Measurements from ENCODE around the gene ANKRD36C.
"Not testable (repeated sequence)": the region's sequence is repeated elsewhere in the genome, so short reads cannot be mapped to it uniquely, and the experiment has no call there.

ANKRD36C gene

DNA sequence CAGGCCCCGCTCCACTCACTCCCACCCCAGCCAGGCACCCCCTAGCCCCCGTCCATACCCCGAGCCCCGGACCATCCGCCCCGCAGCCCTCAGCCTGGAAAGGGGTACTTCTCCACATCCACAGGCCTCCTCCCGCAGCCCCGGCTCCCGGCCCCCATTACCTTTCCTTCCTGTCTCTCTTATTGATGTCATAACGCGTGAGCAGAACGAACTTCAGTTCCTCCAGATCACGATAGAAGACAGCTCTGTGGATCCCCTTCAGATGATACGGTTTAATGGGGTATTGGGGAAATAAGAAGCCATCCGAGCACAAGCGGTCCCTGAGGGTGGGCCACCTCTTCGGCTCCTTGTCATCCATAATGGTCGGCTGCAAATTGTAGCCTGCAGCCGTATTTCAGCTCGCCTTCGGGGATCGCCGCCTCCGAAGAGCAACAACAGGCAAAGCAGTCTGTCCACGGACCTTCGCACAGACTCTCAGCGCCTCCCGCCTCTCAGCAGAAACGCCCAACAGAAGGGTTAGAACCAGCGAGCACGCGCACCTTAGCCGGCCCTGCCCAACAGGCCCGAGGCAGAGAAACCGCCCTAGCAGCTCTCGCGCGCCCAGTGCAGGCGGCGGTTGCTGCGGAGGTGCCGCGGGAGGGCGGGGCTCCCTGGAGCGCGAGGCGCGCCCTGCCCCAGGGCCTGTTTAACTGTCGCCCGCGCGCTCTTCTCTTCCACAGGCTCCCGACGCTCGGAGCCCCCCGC is at the start of gene ANKRD36C:
TSS of gene ANKRD36C (minus strand) at position 474 of the 744 bp plus-strand sequence. CDS start at position 358, 116 bp downstream.
- peak within 1 kb of the TSS; percentile 84 for H3K4me3 ChIP-seq (replicated peaks; ENCODE audit: low read depth, low read length)
- peak; percentile 67 for DNase-seq (ENCODE audit: extremely low read depth, insufficient read length)
- not testable (repeated sequence) for H3K27me3 ChIP-seq (replicated peaks; ENCODE audit: control insufficient read depth, insufficient read depth, low read length); H3K36me3 ChIP-seq (ENCODE audit: control insufficient read depth, insufficient read depth, low read length)

- DNase-seq (ENCODE audit: extremely low read depth, insufficient read length); H3K4me3 ChIP-seq (replicated peaks; ENCODE audit: low read depth, low read length); H3K36me3 ChIP-seq (ENCODE audit: control insufficient read depth, insufficient read depth, low read length); H3K27me3 ChIP-seq (replicated peaks; ENCODE audit: control insufficient read depth, insufficient read depth, low read length): not testable (repeated sequence)
Measured at GRCh38 chr2:96035554-96035953, 43.9 kb upstream of the ANKRD36C start.

- not testable (repeated sequence) for H3K27me3 ChIP-seq (replicated peaks; ENCODE audit: control insufficient read depth, insufficient read depth, low read length); H3K4me3 ChIP-seq (replicated peaks; ENCODE audit: low read depth, low read length); DNase-seq (ENCODE audit: extremely low read depth, insufficient read length); H3K36me3 ChIP-seq (ENCODE audit: control insufficient read depth, insufficient read depth, low read length)
Measured at GRCh38 chr2:96034792-96035191, 43.2 kb upstream of the ANKRD36C start, which contains the start of gene GPAT2. Gene GPAT2 (minus strand): TSS chr2:96034916. CDS start chr2:96032359, 2,557 bp downstream.

- H3K4me3 ChIP-seq (replicated peaks; ENCODE audit: low read depth, low read length), result not testable (repeated sequence)
Measured at GRCh38 chr2:96033997-96034396, 42.4 kb upstream of the ANKRD36C start.

DNA sequence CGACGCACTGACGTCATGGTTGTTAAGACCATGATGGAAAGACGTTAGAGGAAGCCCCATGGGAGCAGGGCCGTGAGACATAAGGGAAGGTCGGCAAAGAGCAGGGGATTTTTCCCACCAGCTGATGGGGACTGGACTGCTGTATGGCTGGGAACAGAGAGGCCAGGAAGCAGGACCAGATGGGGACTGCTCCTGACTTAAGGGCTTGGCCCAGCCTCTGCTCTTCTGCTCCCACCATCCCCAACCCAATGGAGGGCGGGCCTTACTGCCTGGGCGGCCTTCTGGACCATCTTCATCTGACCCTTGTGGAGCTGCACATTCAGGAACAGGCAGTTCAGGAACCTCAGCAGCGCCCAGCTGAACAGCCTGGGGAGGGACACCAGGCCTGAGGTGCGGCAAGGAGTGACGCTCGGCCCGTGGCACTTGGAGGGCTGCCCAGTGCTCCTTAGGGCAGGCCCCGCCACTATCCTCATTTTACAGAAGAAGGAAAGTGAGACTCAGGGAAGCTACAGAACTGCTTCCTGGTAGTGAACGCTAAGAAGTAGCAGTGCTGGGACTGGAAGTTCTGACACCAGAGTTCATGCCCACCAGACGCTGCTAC is 36.2 kb upstream of the ANKRD36C start:
- H3K27me3 ChIP-seq (replicated peaks; ENCODE audit: control insufficient read depth, insufficient read depth, low read length); DNase-seq (ENCODE audit: extremely low read depth, insufficient read length); H3K4me3 ChIP-seq (replicated peaks; ENCODE audit: low read depth, low read length); H3K36me3 ChIP-seq (ENCODE audit: control insufficient read depth, insufficient read depth, low read length): not testable (repeated sequence)

More at GRCh38 chr2:96033997-96034396, 42.4 kb upstream of the ANKRD36C start:
- not testable (repeated sequence) for DNase-seq (ENCODE audit: extremely low read depth, insufficient read length); H3K27me3 ChIP-seq (replicated peaks; ENCODE audit: control insufficient read depth, insufficient read depth, low read length); H3K36me3 ChIP-seq (ENCODE audit: control insufficient read depth, insufficient read depth, low read length)

DNA sequence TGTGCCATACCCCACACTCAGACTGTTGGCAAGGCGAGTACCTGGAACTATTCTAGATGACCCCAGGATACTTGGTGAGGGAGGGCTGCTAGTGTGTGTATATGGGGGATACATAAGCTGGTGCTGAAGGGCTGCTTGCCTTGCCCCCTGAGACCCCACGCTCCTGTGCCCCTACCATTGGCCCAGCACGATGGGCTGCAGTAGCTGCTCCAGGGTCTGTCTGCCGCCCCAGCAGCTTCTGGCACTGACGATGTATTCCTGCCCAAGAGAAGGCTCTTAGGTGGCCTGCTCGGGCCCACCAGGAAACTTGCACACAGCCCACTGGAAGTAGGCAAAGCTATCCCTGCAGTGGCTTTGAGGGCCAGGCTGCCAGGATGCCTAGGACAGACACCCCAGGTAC is 34.1 kb upstream of the ANKRD36C start:
- not testable (repeated sequence) for H3K4me3 ChIP-seq (replicated peaks; ENCODE audit: low read depth, low read length); H3K36me3 ChIP-seq (ENCODE audit: control insufficient read depth, insufficient read depth, low read length); DNase-seq (ENCODE audit: extremely low read depth, insufficient read length); H3K27me3 ChIP-seq (replicated peaks; ENCODE audit: control insufficient read depth, insufficient read depth, low read length)

DNA sequence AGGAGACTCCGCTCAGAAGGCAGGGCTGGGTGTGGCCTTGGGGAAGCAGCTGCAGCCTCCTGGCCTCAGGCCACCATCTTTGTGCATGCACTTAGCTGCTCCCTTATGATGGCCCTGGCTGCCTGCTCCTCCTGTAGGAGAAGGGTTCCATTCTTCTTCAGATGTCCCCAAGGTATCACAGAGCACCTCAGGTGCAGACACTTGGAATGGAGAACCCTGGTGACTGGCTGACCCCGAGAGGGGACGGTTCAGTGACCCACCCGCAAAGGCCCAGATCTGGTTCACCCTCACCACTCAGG is 33.5 kb upstream of the ANKRD36C start:
- H3K36me3 ChIP-seq (ENCODE audit: control insufficient read depth, insufficient read depth, low read length), result no peaks in the 10 kb centered on the region
- no peaks in the 10 kb centered on the region for H3K27me3 ChIP-seq (replicated peaks; ENCODE audit: control insufficient read depth, insufficient read depth, low read length)
- no peak overlapping the region for H3K4me3 ChIP-seq (replicated peaks; ENCODE audit: low read depth, low read length)
- TF ChIP-seq, protein P1, sequence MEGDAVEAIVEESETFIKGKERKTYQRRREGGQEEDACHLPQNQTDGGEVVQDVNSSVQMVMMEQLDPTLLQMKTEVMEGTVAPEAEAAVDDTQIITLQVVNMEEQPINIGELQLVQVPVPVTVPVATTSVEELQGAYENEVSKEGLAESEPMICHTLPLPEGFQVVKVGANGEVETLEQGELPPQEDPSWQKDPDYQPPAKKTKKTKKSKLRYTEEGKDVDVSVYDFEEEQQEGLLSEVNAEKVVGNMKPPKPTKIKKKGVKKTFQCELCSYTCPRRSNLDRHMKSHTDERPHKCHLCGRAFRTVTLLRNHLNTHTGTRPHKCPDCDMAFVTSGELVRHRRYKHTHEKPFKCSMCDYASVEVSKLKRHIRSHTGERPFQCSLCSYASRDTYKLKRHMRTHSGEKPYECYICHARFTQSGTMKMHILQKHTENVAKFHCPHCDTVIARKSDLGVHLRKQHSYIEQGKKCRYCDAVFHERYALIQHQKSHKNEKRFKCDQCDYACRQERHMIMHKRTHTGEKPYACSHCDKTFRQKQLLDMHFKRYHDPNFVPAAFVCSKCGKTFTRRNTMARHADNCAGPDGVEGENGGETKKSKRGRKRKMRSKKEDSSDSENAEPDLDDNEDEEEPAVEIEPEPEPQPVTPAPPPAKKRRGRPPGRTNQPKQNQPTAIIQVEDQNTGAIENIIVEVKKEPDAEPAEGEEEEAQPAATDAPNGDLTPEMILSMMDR (IDR thresholded peaks at IDR 0.05; ENCODE audit: insufficient read depth, low read length, poor library complexity, severe bottlenecking), result no peak
- DNase-seq (ENCODE audit: extremely low read depth, insufficient read length), result no peak

GRCh38 chr2:96024336-96025193 is 32.9 kb upstream of the ANKRD36C start:
- TF ChIP-seq, protein P1 (IDR thresholded peaks at IDR 0.05; ENCODE audit: insufficient read depth, low read length, poor library complexity, severe bottlenecking), result no peak
- DNase-seq (ENCODE audit: extremely low read depth, insufficient read length), result peak; percentile 9
- H3K27me3 ChIP-seq (replicated peaks; ENCODE audit: control insufficient read depth, insufficient read depth, low read length), result no peaks in the 10 kb centered on the region
- H3K4me3 ChIP-seq (replicated peaks; ENCODE audit: low read depth, low read length), result no peak overlapping the region
- no peaks in the 10 kb centered on the region for H3K36me3 ChIP-seq (ENCODE audit: control insufficient read depth, insufficient read depth, low read length)

GRCh38 chr2:96023701-96024100 is 32.1 kb upstream of the ANKRD36C start:
- H3K36me3 ChIP-seq (ENCODE audit: control insufficient read depth, insufficient read depth, low read length); DNase-seq (ENCODE audit: extremely low read depth, insufficient read length); H3K4me3 ChIP-seq (replicated peaks; ENCODE audit: low read depth, low read length); H3K27me3 ChIP-seq (replicated peaks; ENCODE audit: control insufficient read depth, insufficient read depth, low read length): not testable (repeated sequence)

Data from GM06990 (cell line).